ENCODE results near the gene EYS. TPM values are rescaled to one million over a fixed set of nuclear protein-coding genes. Genes with fewer than 3 reads are reported as not detected.

Gene EYS
- total RNA-seq, 1 donor from 2014 or later: 0.69 TPM

DNA sequence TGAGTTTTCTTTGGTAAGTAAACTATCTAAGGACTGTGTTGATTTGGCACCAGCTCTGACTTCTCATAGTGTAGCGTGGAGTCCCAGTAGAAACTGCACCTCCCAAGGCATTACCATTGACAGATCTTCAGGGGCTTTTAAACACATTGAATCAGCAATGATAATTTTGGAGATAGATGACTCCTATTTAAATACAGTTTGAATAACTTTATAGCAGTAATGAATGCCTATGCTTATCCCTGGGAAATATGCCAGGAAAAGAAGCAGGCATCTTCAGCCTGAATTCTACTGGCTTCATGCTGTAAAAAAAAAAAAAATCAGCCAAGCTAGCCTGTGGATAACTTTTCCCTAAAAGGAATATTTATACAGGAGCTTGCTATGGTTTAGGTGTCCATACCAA lies 895.9 kb downstream of the EYS start:
- no peak for DNase-seq

DNA sequence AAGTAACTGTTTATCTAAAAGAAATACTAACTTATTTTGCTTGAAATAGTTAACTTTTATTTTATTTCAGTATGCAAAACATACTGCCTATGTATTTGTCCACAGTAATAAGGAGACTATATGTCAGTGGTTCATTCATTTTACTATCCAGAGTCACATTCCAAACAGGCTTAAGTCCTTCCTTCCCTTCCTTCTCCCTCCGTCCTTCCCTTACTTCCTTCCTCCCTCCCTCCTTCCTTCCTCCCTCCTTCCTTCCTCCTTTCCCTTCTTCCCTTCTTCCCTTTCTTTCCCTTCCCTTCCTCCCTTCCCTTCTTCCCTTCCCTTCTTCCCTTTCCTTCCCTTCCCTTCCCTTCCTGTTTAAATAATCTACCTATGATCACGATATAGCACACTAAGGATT lies 899.2 kb downstream of the EYS start:
- no peak for DNase-seq

DNA sequence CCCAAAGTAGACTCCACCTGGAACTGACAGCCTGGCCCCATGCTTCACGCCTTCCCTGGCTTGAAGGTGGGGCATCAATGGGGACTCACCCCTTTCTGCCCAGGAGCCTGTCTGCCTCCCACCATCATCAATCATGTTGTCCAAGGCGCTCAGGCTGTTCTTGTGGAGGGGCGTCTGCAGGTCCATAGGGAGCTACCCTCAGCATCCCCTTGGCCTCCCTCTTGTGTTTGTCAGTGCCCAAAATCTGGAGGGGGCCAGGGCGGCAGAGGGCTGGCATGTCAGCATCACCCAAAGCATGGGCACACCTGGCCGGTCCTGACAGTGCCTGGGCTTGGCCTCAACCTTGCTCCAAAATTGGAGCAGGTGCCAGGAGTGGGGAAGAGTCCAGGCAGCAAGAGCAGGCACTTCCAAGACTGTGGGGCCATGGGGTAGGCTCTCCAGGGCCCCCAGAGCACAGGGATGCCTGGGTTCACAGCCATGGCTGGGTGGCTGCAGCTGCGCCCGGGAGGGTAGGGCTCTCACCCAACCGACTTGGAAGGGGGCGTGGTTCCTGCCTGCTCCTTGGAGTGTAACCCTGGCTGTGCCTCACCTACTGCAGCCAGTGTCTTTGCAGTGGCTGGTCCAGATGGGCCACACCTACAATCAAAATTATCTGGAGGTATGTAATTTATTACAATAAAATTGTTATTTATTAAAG lies 903.4 kb downstream of the EYS start:
- DNase-seq: no peak

DNA sequence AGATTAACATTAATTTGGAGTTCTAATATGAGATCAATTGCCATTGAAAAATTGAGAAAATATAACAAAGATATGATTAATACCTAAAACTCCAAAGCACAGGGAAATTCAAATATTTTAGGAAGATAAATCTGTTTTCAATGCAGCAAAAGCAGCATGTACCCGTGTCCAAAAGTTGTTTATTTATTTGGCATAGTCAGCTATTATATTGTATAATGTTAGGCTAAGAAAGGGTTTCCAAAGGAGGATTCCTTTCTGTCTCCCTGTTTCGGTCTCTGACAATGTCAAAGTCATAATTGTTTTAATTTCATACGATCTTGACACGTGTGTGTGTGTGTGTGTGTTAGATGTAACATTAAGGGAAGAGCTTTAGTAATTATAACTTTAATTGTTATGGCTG lies 914.5 kb downstream of the EYS start:
- DNase-seq: no peak

DNA sequence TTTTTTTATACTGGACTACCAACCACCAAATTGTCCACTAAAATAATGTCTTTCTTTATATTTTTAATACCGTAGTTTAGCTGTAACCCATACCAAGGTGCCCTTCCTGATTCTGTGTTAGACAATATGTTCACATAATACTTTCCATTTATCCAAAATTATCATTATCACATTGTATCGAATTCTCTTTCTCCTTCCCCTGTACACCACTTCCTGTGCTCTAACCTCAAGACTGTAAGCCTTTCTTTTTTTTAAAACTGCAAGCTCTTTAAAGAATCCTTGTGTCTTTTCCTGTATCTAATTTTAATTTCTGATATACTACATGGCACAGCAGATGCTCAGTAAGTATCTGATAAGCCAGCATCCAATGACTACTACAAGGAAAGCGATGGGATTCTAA lies 917.5 kb downstream of the EYS start:
- DNase-seq: no peak

DNA sequence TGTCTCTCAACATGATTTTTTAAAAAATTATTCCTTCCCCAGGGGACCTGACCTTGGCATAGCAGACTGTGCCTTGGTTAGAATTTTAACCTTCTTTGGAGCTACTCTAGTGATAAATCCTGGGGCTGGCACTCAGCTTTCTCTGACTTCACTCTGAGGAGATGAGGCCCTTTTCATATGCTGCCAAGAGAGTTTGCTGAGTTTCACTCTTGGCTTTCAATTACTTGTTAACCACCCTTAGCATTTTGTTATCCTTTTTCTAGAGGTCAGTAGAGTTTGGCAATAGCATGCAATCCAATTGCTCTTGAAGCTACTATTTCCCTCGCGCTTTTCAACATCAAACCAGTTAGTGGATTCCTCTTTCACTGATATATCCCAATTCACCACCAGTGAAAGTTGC lies 920.3 kb downstream of the EYS start:
- DNase-seq: no peak

DNA sequence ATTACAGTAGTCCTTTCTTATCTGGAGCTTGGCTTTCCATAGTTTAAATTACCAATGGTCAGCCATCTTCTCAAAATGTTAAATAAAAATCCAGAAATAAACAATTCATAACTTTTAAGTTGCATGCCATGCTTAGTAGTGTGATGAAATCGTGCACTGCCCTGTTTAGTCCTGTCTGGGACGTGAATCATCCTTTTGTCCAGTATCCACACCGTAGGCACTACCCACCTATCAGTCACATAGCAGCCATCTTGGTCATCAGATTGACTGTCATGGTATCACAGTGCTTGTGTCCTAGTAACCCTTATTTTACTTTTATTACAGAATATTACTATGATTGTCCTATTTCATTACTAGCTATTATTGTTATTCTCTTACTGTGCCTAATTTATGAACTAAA lies 924.1 kb downstream of the EYS start:
- DNase-seq: no peak

DNA sequence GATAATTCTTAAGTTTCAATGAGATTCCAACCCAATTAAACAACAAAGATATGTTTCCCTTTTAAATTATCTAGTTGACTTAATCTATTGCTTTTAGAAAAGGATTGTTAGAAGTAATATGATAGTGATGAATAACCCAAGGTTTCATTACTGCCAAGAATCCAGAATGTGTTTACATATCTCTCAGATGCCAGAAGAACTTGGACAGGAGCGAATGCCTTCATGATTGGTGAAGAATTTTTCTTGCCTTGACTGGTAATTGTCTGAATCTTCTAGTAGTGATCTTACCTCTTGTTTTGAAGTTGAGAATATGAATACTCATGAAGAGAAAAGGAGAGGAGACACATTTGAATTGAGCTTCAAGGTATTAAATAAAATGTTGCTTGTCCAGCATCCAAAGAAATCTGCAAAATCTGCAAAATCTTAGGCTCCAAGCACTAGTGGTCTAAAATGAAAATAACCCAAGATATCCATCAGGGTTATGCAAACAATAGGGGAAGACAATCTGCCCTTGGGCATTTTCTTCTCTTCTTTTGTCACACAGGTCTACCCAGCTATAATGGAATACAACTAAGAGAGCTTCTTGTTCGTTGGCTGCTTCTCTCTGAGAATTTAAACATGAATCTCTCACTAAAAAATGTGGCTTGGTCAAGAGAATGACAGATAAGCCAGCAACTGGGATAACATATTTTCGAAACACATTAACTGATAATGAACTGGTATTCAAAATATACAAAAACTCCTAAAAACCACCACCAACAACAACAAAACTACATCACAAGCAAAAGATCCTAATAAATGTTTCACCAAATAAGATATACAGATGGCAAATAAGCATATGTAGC lies 928.9 kb downstream of the EYS start:
- no peak for DNase-seq

DNA sequence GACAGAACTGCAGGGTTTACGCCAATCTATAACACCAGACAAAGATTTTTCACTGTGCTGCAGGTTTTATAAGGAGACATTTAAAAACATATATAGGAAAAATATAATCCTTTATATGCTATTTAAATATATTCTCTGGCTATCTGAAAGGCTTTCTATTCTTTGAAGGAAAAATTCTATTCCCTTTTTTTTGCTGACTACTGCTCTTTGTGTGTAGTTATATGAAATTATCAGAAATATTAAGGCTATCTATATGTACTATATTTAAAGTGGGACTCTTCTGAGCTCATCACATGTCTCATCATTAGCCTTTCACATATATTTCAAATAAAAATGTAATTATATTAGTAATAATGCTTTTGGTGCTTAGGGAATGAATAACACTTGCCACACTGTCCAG lies 930.7 kb downstream of the EYS start:
- DNase-seq: no peak

DNA sequence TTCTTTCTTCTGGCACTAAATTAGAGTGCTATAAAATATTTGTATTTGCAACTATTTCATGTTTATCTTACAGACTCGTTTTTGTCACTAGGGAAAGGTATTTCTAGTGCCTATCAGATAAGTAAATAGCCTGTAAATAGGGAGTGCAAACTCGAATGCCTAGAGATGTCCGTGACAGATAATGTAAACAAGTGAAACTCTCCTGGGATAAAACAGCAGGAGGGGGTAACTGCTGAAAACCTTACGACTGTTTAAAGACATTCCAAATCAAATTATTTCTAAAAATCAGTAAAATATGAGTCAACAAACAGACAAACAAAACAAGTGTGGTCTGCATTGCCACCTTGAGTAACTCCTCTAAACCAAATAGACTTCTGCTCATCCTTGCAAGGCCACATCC lies 932.1 kb downstream of the EYS start:
- no peak for DNase-seq

DNA sequence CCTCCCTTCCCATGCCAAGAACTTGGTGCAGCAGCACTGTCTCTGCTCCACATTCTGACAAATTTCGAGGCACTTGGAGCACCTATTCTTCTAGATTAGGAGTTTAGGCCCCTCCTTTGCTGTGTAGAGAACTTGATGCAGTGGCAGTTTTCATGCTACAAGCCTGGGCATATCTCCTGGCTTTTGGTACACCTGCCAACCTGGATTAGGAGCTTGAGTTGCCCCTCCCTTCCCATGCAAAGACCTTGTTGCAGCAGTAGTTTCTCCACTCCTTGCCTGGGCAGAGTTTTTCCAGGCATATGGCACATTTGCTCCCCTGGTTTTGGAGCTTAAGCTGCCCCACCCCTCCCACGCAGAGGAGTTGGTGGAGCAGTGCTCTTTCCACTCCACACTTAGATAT lies 956.1 kb downstream of the EYS start:
- DNase-seq: no peak

DNA sequence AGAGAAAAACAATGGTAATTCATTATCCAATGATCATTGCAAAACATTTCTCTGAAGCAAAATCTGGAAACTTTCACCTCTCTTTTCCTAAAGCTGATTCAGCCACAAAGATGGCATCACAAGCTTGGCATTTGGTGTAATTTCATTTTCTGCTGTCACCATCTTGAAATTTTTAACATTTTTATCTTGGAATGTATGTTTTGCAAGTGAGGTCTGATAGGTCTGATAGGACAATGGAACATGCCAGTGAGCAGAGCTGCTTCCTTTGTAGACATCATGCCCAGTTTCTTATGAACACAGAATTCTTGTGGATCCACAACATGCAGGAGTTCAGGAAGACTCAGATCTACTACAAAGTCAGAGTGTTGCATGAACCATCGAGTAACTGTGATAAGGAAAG lies 969.6 kb downstream of the EYS start:
- no peak for DNase-seq

DNA sequence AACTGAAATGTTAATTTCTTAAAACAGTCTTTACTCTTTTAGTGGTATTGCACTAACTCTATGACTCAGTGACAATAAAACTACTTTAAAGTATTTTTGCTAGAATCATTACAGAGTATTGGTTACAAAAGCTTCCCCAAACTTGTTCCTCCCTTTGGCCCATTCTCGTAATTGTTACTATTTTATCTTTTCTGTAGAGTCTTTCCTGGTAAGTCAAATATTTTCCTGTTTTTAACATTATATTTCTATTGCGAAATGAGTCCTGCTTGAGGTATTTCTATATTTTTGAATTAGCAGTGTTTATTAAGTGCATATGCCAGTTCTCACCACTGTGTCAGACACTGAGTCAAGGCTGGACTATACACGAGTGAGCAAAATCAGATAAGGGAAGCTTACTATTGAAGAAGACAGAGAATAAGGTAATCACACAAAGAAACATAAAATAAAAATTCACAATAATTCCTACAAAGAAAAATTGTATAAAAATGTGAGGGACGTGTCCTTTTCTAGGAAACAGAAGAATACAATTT lies 970.5 kb downstream of the EYS start:
- DNase-seq: no peak

DNA sequence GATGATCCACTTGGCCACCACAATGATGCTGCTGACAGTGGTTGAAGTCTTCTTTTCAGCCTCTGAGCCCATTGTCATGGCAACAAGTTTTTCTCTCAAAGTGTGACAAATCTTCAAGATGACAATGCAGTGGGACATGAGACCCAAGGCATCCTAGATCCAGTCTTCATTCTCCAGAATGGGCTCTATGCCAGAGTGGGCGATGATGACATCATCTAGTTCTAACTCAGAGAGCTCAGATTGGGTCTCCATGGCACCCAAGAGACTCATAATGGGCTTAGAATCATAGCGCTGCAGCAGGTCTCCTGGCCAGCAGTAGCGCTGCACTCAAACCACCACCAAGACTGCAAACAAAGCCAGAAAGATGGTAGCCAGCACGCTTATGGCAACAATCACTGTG lies 973.6 kb downstream of the EYS start:
- no peak for DNase-seq

DNA sequence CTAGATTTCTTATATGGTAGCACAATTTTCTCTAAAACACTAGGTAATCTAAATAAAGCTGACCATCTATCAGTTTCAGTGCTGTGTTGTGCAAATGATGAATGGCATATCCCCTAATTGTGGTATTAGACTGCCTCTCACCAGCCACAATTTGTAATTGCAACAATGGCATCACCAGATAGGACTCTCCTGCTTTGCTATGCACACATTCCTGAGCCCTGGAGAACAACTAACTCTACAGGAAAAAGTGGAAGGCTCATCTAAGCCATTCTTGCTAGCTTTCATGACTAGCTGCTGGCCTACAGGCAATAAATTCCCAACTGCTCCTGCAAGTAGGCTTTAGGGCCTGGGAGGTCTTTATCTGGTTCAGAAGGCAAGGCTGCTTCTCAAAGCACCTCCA lies 974.1 kb downstream of the EYS start:
- no peak for DNase-seq

DNA sequence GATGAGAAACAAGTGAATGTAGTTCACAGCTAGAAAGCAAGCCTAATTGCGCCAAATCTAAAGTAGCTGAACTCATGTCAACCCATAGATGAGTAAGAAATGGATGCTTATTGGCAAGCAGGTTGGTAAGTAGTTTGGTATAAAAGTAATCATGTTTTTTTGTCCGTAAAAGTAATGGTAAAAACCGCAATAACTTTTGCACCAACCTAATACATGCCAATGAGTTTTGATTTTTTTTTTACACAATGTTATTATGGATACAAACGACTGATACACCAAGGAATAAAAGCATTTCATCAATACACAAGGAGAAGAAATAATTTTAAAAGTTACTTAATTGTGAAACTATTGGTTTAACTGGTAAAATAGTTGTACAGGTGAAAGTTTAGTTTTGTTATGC lies 977.5 kb downstream of the EYS start:
- DNase-seq: no peak

DNA sequence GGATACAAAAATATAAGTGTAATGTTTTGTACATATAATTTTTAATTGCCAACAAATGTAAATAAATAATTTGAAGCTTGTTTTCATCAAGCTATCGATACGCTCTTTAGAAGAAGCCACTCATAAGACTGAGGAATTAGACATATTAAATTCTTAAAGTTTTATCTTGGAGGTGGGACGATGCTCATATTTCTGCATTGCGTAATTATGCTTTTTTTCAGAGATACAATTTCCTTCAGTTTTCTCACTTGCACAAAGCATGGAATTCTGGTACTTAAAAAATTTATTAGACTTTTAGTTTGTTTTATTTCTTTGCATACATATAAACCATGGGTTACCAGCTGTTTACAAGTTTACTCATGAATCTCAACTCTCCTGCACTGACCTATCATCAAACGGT lies 980.0 kb downstream of the EYS start:
- no peak for DNase-seq

DNA sequence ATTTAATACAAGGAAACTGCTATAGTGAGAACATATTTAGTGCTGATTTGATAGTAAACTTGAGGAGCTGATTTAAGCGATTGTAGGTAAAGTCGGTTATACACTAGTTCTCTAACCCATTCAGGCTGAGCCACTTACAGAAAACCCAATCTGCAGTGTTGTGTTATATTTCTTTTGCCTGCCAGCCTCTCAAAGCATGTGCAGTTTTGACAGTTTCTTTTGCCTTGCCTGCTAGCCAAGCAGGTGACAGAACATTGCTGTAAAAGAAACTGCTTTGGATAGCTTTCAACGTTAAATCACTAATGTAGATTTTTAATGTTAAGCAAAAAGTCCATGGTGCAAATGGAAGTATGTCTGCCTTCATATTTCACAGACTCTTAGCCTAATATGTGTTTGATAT lies 982.9 kb downstream of the EYS start:
- DNase-seq: no peak

DNA sequence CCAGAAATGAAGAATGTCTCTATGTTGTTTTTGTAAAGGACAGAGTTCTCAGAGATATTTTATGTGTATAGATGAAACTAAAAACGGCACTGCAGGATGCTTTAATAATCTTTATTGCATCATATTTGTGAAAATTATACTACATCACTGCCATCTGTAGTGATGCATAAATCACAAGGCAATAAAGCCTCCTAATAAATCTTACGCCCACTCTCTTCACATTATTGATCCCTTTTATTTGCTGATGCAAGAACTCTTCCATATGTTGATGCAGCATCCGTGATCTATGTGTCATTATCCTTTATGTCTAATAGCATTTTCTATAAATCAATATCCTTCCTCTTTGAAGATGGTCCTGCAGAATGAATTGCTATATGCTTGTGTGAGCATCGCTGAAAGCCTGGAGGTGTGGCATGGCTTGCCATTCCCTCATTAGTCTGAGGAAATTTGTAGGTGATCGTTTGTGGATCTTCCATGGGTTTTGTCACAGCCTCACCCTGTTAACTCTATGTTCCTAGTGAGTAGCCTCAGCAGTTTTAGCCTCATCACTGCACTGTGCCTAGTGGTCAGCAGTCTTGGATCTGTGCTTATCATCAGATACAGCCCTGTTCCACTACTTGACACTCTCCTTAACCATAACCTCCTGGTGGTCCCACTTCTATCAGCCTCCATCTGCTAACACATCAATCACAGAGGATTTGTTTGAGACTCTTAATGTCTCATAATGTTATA lies 983.5 kb downstream of the EYS start:
- DNase-seq: no peak

DNA sequence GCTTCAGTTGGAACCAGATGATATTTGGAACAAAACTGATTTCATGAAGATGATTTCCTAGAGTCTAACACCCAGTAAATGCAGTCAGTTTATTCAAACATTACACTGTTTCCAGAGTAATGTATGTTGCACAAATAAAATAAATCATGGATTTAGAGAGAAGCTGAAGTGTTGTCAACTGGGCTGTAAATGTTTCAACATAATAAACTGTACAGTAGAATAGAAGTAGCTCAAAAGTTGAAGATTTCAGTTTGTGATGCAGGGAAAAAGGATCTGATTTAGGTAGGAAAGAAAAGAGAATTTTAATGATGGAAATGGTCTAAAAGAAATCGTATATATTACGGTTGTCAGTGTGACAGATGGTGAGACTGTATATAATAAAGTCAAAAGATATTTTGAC lies 985.2 kb downstream of the EYS start:
- DNase-seq: no peak

DNA sequence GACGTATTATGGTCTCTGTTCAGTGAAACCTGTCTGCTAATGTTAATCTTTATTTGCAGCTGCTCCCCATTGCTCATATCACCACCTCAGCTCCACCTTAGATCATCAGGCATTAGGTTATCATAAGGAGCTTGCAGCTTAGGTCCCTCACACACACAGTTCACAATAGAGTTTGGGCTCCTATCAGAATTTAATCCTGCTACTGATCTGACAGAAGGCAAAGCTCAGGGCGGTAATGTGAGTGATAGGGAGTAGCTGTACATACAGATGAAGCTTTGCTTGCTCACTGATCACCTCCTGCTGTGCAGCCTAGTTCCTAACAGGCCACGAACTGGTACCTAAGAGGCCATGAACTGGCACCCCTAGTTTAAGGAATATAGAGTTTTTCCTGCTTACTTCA lies 989.7 kb downstream of the EYS start:
- no peak for DNase-seq

DNA sequence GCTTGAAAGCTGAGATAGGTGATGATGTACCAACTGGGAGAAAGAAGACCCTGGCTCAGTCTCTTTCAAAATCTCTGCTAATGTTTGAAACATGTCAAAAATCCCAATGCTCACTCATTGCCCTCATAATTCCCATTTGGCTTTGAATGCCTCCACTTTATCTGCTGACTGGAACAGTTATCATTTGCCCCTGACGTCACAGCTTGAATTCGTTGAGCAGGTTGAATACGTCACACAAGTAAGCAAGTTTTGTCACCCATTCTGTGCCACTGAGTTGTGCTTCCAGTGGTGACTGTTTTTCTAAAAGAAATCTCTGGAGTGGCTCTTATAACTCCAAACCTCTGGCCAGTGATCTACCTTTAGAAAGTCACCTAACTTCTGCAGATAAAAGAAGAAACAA lies 991.4 kb downstream of the EYS start:
- no peak for DNase-seq

DNA sequence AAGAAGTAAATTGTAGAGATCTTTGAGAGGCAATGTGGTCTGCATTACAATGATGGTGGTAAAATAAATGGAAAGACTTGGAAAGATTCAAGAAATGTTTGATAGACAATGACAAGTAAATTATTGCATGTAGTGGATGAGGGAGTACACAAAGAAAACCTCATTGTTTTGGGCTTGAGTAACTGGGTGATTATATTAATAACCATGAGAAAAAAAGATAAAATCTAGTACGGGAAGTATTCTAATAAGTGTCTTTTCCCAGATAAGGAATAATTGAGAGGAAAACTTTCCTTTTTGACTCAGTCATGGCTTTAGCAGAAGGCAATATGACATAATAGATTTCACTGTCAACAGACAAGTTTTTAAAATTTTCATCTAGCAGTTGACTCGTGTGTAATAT lies 993.0 kb downstream of the EYS start:
- DNase-seq: no peak
